Right lobe of liver (tissue), 6 donors: Measurements from ENCODE around the gene DLEC1. TPM values are rescaled to one million over a fixed set of nuclear protein-coding genes. Genes with fewer than 3 reads are reported as not detected.
"Not testable (repeated sequence)": the region's sequence is repeated elsewhere in the genome, so short reads cannot be mapped to it uniquely, and the experiment has no call there.

Experiments
- ATAC-seq, 4 donors: fragments of 200-7000 bp; cut with Tn5 transposase; one replicate each; pipeline ENCODE4 v1.9.1; 2020; ENCODE audit warnings: mild to moderate bottlenecking in 4 of 4, moderate library complexity in 4 of 4
- DNase-seq, 3 donors: peaks; one replicate each; pipeline ENCODE4 v3.0.0-alpha.2; 2020
- H3K27ac ChIP-seq, 3 donors: fragments of 200-600 bp; one replicate each; pipeline ENCODE4 v1.8.0; 2022
- H3K27me3 ChIP-seq, 2 donors: fragments of 200-600 bp; one replicate each; pipeline ENCODE4 v1.8.0; 2022
- H3K36me3 ChIP-seq, 4 donors: fragments of 200-600 bp; sonication (generic) in 1 of 4; one replicate each; pipeline versions ENCODE4 v1.5.1 to v1.8.0; 2017 to 2022; ENCODE audit warnings: control low read depth in 1 of 4
- H3K4me1 ChIP-seq, 4 donors: fragments of 200-600 bp; sonication (generic) in 1 of 4; one replicate each; pipeline versions ENCODE4 v1.5.1 to v1.8.0; 2017 to 2022; ENCODE audit warnings: control low read depth in 1 of 4
- H3K4me3 ChIP-seq, 3 donors: fragments of 200-600 bp; one replicate each; pipeline ENCODE4 v1.8.0; 2022
- H3K9me3 ChIP-seq, 4 donors: fragments of 200-600 bp; sonication (generic) in 1 of 4; one replicate each; pipeline versions ENCODE4 v1.5.1 to v1.8.0; 2017 to 2022; ENCODE audit warnings: control low read depth in 1 of 4
- CTCF ChIP-seq, 4 donors: fragments of 200-600 bp in 3 of 4; fragments of 450-650 bp in 1 of 4; IDR thresholded peaks; one replicate each; pipeline versions ENCODE4 v1.5.1 to v1.8.0; 2016 to 2022; ENCODE audit warnings: antibody characterized with exemption in 4 of 4, mild to moderate bottlenecking in 2 of 4
- POLR2A ChIP-seq: fragments of 450-650 bp; IDR thresholded peaks from one replicate; pipeline ENCODE4 v1.6.1; 2017; ENCODE audit warnings: antibody characterized with exemption, mild to moderate bottlenecking
- WGBS: methylation state at CpG from one replicate; pipeline ENCODE4 v1.1.6; 2018; ENCODE audit warnings: low coverage, low lambda C conversion rate; ENCODE audit not compliant: insufficient coverage; ENCODE audit errors: missing lambda C conversion rate; 5-methylcytosine and 5-hydroxymethylcytosine counted together
- intact Hi-C, 2 donors: fragments of 100-400 bp; cut with DNase I; formaldehyde crosslinking; loops; one replicate each; pipeline versions ENCODE4 v1.11.2 to v1.14.1; 2022
- total RNA-seq, 6 experiments: library from RNA; depleted of rRNA in 2 of 6; stranded (reverse); fragments of >200 nt in 2 of 6; fragmentation: NEBNext Ultra II Directional in 3 of 6; extraction: Animal tissue kit (Norgen Biotek cat#: 25700) in 3 of 6; gene quantifications; one replicate each; pipeline versions ENCODE4 v1.1.0 to v1.2.4, GENCODE V29; 2016 to 2023
- donor health status: DM: no; HTN: yes; CAD: no.
- donor health status: DM: no; HTN: no; CAD: no.
- donor health status: DM: no; HTN: no; CAD: no.
- donor health status: DM: no; HTN: yes; CAD: no.
- donor health status: DM: no; HTN: yes; CAD: no.

DLEC1 gene
- total RNA-seq, 6 experiments from 2014 or later = 0.04 to 0.18 (median 0.15) TPM; not detected in 2

- 85% methylated on average over 6 of the region's 6 CpGs for WGBS
- ATAC-seq (no peak), DNase-seq (no peak)
Measured at GRCh38 chr3:38067508-38068233, 28.7 kb downstream of the DLEC1 start.

GRCh38 chr3:38070013-38070412, 31.0 kb downstream of the DLEC1 start:
- Histone ChIP-seq H3K4me1 (no peaks in the 10 kb centered on the region), H3K9me3 (no peaks in the 10 kb centered on the region), H3K27ac (no peak overlapping the region), H3K4me3 (no peak overlapping the region), H3K36me3 (no peaks in the 10 kb centered on the region), H3K27me3 (no peaks in the 10 kb centered on the region)
- DNase-seq (no peak), ATAC-seq (no peak)
- 77% methylated on average over 1 of the region's 2 CpGs for WGBS
- TF ChIP-seq POLR2A = no peak
- no peak for TF ChIP-seq CTCF (IDR thresholded peaks at IDR 0.05)
- intact Hi-C loops = no loop called here

More at GRCh38 chr3:38067508-38068233, 28.7 kb downstream of the DLEC1 start:
- intact Hi-C loops = no loop called here
- no peaks in the 10 kb centered on the region for H3K27me3 ChIP-seq
- no peaks in the 10 kb centered on the region for H3K36me3 ChIP-seq
- H3K9me3 ChIP-seq = no peaks in the 10 kb centered on the region
- no peak overlapping the region for H3K4me3 ChIP-seq
- peaks cover 0 to 8% (median 0%) of the 10 kb centered on the region in 4 donors for H3K4me1 ChIP-seq
- no peak for TF ChIP-seq POLR2A
- no peak for TF ChIP-seq CTCF (IDR thresholded peaks at IDR 0.05)
- no peak overlapping the region for H3K27ac ChIP-seq

- DNase-seq, intact Hi-C loops: not testable (repeated sequence)
Measured at GRCh38 chr3:38077073-38077472, 38.1 kb downstream of the DLEC1 start.

GRCh38 chr3:38082296-38082695, 43.3 kb downstream of the DLEC1 start:
- ATAC-seq, H3K27me3 ChIP-seq, H3K9me3 ChIP-seq, H3K36me3 ChIP-seq, intact Hi-C loops, H3K4me3 ChIP-seq, H3K27ac ChIP-seq, DNase-seq: not testable (repeated sequence)
- H3K4me1 ChIP-seq = peaks cover 0 to 11% (median 0%) of the 10 kb centered on the region in 4 donors
- WGBS = 95% methylated on average over 3 of the region's 16 CpGs

More at GRCh38 chr3:38077073-38077472, 38.1 kb downstream of the DLEC1 start:
- H3K9me3 ChIP-seq, H3K4me1 ChIP-seq, H3K27ac ChIP-seq, H3K36me3 ChIP-seq, H3K27me3 ChIP-seq, ATAC-seq, H3K4me3 ChIP-seq: not testable (repeated sequence)
- WGBS = 48% methylated on average over 2 of the region's 3 CpGs

GRCh38 chr3:38083254-38083653, 44.2 kb downstream of the DLEC1 start:
- H3K36me3 ChIP-seq, H3K27ac ChIP-seq, ATAC-seq, DNase-seq, H3K27me3 ChIP-seq, intact Hi-C loops, H3K9me3 ChIP-seq, H3K4me3 ChIP-seq: not testable (repeated sequence)
- H3K4me1 ChIP-seq = peaks cover 0 to 11% (median 0%) of the 10 kb centered on the region in 4 donors
- WGBS = no CpG with 5 or more reads among the region's 1 CpG

GRCh38 chr3:38083871-38084333, 44.9 kb downstream of the DLEC1 start:
- Histone ChIP-seq H3K4me3 (no peak overlapping the region), H3K36me3 (no peaks in the 10 kb centered on the region), H3K9me3 (no peaks in the 10 kb centered on the region), H3K27me3 (no peaks in the 10 kb centered on the region), H3K4me1 (peaks cover 0 to 11% (median 0%) of the 10 kb centered on the region in 4 donors), H3K27ac (no peak overlapping the region)
- ATAC-seq (no peak), DNase-seq (no peak)
- intact Hi-C loops = no loop called here
- WGBS = 80% methylated on average over 13 of the region's 13 CpGs
- TF ChIP-seq POLR2A (no peak), CTCF (IDR thresholded peaks at IDR 0.05) (no peak)
